CD4-positive, alpha-beta T cell treated with Interleukin-12 subunit alpha and Interleukin-12 subunit beta, for 1 hour (primary cell): ENCODE measurements around the gene NANOS1.
A peak's percentile ranks its signal among the peaks of the same experiment; 100 is the strongest.

Experiments used
- DNase-seq: peaks from one replicate; pipeline ENCODE4 v3.0.0-alpha.2; 2020

The NANOS1 gene

GRCh38 chr10:119061926-119062325, 32.4 kb downstream of the NANOS1 start:
- no peak for DNase-seq

- no peak for DNase-seq
These were observed 41.1 kb downstream of the NANOS1 start for GRCh38 chr10:119070395-119071165.

GRCh38 chr10:119073584-119073983, 44.1 kb downstream of the NANOS1 start:
- DNase-seq = no peak

GRCh38 chr10:119078422-119079179, 49.1 kb downstream of the NANOS1 start:
- DNase-seq = no peak

- peak; percentile 68 for DNase-seq
These were observed 50.3 kb downstream of the NANOS1 start for GRCh38 chr10:119079599-119080520.

GRCh38 chr10:119080521-119081259, 51.2 kb downstream of the NANOS1 start, which contains the start of gene EIF3A:
Gene EIF3A (minus strand): TSS chr10:119080817. CDS start chr10:119080676, 141 bp downstream.
- DNase-seq = peak; percentile 92
